GM18909 (cell line): ENCODE measurements around the gene ISLR2.
A peak's percentile ranks its signal among the peaks of the same experiment; 100 is the strongest.
"Not testable (repeated sequence)": the region's sequence is repeated elsewhere in the genome, so short reads cannot be mapped to it uniquely, and the experiment has no call there.

Experiments used
- ATAC-seq: cut with Tn5 transposase; IDR thresholded peaks from one replicate; pipeline ENCODE4 v1.9.1; 2021; ENCODE audit warnings: mild to moderate bottlenecking; ENCODE audit not compliant: unreplicated experiment, poor library complexity

Gene ISLR2

DNA sequence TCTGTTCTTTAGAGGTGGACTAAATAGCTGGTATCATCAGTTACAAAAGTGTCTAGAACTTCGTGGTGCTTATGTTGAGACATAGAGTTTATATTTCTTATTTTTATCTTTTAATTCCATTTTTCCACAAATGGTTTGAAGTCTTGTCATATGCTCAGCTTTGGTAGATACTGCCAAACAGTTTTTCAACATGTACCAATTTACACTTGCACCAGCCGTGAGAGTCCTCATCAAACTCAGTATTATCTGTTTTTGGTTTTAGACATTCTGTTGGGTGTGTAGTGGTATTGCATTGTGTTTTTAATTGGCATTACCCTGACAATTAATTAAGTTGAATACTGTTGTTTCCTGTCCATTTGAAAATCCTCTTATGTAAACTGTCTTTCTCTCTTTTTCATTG, 16.7 kb downstream of the ISLR2 start:
- ATAC-seq = no peak

DNA sequence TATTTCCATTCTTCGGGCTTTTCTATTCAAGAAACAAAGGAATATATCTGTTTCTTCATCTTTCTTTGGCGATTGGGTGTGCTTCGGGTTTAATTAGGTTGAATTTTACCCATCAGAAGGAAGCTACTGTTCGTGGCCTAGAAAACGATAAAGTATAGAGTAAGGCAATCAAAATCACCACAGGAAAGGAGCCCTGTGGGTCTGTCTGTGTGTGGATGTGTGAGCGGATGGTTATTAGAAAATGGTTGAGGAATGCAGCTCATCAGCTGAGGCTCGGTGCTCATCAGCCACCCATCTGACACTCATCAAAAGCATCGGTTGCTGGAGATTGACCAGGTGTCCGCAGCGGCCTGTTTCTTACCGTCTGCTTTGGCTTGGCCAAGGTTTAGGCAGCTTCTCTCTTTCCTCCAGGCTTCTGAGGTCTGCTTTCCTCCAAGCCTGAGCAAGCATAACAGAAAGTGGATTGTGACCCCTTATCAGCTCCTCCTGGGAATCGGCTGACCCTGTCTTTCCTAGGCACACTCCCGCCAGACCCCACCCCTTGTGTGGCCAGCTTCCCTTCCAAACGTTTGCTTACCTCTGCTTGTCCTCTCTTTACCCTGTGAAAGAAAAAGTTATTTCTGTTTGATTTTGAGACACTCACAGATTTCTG, 25.5 kb downstream of the ISLR2 start:
- ATAC-seq = no peak

DNA sequence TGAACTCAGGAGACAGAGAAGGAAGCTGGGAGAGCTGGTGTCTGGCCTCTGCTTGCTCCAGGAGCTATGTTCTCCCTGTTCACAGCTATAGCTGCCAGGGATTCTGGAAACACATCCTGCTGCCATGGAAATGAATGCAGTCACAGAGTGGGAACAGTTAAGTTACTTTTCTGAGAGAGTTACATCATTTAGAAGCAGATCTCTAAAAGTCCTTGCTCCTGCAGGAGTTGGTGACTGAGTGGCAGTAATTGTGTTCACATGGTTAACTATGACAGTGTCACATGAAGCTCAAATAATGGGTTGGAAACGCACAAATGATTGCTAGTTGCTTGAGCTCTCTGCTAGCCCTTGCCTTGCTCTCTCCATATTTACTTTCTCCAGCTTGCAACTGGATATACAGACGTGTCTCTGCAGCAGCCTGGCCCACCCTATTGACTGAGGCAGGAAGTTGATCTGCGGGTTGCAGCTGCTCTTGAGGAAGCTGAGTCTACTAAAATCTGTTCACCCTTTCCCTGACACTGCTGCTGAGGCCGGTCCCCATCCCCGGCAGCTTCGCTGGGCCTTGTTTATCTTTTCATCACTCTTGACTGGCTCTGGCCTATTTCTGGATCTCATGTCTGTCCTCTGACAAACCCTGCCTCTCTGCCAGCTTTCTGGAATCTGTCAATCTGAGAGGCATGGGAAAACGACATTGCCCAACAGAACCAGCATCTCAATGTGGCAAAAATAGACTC, 26.5 kb downstream of the ISLR2 start:
- no peak for ATAC-seq

DNA sequence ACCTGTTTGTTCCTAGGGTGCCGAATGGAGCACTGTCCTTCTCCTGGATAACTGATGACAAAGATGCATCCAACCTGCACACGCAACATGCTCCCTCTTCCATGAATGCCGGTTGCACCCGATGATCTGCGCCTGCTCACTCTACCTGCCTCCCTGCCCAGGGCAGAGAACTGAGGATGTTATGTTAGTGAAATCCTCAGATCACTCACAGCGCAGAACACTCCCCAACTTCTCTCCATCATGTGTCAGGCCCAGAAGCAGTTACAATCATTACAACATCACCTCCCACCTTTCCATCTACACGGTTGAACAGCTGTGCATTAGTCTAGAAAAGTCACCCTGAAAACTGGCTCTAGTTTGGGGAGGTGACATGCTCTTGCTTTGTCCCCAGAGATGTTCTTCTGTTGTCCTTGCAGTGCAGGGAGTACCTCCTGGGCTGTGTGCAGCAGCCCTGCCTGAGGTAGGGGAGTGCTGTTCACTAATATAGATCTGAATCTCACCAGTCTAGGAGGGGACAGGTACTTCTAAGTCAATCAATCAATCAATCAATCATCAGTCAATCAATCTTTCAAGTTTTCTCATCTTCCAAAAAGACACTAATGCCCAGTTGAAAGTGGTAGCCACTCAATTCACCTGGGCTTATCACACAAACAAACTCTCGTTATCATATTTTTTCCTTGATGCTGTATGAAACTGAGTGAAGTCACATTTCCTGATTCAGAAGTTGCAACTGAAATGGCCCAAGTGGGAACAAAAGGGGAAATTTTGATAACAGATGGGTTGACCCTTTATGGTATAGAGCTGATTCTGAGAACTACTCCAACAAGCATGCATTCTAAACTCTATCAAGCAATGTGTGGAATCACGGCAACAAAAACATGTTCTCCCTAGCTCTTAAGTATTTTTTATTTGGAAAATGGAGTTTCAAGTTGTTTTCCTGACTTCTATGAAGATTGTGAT, 27.8 kb downstream of the ISLR2 start:
- ATAC-seq = no peak

DNA sequence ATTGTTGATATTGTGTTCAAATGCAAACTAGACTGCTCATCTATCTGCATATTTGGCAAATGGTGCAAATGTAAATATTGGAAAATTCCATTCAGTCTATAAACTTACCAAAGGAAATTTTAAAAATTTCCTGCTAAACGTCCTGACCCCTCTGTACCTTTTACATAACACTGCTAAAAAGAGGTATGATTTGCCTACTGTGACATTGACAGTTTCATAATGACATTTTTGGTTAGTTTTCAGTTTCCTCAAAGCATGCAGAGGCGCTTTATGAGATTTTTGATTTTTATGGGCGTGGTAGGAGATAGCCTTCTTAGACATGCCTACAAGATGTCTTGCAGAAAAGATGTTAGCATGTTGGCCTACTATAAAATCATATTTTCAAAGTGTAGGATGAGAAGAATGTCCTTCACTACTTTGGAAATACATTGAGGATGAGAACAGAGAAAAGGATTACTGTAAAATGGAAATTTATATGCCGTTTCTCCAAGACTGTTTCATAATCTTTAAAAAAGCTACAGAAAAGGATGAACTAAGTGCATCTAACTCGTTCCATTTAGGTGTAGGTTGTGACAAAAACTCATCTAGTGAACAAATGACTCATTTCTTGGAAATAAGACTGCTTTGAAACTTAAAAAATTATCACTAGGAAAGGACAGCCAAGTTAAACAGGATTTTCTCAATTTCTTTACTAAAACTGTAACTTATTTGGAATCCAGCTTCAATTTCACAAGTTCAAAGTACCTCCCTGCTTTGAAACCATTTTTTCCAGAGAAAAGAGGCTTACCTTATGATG, 28.7 kb downstream of the ISLR2 start:
- peak; percentile 53 for ATAC-seq

DNA sequence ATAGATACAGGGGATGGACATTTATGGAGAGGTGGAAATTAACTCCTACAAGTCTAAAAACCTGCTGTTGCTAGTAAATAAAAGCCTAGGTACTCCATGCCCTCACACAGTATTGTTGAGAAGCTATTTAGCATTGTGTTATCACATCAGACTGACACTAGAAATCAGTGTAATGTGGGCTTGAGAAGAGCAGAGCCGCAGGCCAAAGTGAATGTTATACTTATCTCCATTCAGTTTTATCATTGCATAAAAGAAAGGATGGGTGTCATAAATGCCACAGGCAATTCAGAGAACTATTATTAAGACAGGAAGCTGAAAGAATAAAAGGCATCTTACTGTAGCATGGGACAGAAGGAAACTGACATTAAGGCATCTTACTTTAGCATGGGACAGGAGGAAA, 29.4 kb downstream of the ISLR2 start:
- no peak for ATAC-seq

DNA sequence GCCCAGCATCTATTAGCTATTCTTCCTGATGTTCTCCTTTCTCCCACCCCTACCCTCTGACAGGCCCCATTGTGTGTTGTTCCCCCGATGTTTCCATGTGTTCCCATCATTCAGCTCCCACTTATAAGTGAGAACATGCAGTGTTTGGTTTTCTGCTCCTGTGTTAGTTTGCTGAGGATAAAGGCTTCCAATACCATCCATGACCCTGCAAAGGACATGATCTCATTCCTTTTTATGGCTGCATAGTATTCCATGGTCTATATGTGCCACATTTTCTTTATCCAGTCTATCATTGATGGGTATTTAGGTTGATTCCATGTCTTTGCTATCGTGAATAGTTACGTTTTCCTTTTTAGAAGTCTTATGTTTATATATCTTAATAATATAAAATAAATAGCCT, 30.0 kb downstream of the ISLR2 start:
- ATAC-seq = not testable (repeated sequence)

DNA sequence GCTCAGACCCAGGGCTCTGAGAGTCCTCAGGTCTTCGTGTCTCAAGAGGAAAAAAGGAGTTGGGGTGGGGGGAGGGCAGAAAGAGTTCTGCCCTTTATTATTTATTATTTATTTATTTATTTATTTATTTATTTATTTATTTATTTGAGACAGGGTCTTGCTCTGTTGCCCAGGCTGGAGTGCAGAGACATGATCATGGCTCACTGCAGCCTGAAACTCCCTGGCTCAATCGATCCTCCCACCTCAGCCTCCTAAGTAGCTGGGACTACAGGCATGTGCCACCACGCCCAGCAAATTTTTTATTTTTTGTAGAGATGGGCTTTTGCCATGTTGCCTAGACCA, 31.8 kb downstream of the ISLR2 start:
- ATAC-seq = not testable (repeated sequence)

DNA sequence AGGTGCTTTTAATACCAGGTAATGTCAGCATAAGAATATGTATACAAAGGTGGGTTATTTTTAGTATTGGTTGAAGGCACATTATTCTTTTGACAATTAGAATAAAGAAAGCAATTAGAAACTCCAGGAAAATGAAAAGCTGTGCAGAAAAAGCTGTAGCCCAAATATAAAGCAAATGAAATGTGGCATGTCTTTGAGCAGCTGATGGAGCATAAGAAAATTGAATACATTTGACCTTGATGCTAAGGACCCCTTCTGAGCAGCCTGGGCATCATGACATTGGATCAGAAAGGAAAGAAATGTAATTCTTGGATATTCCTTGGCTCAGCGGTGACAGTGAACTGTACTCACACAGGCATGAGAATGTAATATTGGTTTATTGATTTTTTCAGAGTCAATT, 35.1 kb downstream of the ISLR2 start:
- no peak for ATAC-seq

DNA sequence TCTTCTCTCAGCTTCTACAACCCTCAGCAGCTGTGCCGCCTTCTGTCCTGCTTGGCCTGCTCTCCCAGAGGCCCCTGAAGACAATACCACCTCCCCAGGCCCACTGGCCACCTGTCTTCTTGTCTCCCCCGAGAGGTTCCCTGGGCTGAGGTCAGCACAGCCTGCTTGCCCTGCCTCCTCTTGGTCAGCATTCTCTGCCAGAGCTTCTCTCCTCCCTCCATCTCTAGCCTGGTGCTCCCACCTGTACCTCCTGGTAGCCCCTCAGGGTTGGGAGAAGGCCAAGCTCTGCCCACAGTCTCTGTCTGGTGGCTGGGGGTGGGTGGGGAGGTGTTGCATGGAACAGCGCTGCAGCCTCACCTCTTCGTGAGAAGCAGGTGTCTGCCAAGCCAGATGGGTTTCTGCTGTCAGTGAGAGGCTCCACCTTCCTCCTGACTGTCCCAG, 37.5 kb downstream of the ISLR2 start:
- ATAC-seq = no peak

DNA sequence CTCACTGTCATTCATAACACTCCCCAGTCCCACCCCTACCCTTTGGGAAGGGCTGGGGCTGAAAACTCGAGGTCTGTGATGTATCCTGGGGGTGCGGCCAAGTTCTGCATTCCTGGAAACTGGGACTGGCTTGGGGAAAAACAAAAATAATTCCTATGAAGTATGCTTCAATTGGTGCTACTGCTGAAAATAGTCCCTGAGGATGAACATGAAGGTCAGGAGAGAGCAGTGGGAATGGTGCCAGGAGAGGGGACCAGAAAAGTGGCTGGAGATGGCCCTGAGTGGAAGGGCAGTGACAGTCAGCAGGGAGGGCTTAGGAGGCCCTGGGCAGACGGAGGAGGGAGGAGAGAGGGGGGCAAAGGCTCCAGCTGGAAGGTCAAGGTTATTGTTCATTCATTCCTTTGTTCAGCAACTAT, 38.3 kb downstream of the ISLR2 start:
- no peak for ATAC-seq

DNA sequence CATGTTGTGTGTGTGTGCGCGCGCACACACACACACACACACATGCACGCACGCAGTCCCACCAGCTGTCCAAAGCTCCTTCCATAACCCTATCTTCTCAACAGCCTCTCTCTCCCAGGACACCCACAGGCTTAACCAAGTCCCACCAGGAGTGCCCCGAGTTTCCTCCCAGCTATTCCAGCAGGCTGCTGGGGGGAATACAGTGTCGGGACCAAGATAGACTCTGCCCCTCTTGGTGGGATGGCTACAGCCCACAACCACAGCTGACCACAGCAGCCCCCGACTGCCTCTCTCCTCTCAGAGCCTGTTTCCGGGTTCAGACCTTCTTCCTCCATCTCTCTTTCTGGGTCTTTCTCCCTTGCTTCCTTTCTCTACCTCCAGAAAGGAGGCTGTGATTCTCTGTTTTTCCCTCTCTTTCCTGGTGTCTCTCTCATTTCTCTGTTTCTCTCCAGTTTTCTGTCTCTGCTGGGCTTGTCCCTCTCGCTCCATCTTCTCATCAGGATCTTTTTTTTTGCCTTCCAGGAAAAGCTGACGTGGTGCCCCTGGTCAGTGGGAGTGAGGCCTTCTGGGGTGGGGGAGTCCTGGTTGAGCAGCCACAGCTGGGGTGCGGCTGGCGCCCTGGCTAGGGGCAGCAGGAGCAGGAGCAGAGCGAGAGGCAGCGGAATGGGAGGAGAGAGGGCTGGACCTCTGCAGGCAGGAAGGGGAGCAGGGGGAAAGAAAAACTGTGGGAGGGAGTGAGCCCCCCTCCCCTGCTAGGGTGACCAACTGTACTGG, 39.9 kb downstream of the ISLR2 start:
- no peak for ATAC-seq

DNA sequence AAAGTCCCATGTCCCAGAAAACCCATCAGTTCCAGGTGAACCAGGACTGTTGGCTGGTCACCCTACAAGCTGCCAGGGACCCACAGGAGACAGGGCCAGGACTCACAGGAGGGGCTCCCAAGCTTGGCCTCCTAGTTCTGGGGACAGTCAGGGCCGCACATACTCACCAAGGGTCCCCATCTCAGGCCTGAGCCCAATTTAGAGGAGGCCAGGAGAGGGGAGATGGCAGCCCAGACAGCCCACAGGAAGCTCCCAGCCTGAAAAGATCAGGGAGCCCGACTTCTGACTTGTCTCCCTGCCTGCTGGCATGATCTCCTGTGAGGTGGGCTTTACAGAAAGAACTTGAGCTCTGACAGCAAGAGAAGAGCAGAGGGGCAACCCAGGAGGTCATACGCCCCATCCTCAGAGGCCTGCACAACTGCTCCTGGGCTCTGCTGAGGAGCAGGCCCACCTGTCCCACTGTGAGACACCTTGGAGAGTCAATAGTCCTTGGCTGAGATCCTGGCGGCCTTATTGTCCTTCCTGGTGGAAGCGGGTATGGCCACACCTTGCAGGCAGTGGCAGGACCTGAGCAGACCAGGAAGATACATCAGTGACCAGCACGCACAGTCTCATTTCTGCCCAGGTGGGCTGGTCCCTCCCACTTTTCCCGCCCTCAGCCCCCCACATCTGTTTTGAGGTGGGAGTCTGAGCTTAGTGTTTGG, 40.6 kb downstream of the ISLR2 start:
- no peak for ATAC-seq

DNA sequence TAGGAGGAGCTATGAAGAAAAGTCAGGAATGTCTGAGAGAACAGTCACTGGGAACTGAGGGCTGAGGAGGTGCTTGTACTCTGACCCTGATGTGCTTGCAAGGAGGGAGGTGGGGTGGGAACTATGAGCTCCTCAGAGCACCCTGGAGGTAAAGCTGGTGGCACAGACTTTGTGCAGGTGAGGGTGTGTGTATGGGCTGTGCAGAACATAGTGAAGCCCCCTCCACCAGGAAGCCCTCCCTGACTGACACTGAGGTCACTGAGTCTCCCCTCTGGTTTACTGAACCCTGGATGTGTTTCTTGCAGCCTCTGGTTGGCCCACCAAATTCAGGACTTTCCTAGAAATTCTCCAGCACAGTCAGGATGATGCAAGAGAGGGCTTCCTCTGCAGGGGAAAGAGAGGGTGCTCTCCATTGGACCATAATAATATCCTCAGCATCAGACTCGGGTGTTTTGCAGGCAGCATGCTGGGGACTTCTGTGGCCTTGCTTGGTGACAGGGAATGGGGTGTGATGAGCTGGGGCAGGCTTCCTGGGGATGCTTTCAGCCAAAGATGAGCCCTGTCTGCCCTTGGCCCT, 41.7 kb downstream of the ISLR2 start:
- ATAC-seq = no peak

DNA sequence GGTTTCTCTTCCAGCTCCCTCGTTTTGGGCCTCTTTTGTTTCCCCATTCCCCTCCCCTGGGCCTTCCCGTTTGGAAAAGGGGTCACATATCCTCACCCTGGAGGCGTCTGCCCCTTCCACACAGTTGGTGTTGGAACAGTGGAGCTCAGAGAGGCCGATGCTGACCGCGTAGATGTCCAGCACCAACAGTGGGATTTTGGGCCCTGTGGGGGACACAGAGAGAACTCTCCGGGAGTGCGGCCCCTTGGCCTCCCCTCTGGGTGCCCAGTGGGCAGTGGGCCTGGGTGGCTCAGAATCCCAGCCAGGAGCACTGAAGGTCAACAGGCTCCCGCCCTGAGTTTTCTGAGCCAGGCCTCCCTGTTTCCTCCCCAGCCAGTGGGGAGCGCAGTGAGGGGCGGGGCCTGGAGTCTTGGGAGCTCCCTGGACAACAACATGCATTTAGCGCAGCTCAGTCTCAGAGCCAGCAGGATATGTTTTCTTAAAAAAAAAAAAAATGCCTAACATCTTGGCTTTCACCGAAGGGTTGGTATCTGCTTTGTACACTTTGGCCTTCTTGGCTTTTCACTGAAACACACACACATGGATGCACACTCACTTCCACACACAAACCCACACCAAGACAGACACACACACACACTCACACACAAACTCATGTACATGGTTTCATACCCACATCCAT, 42.5 kb downstream of the ISLR2 start:
- ATAC-seq = no peak

DNA sequence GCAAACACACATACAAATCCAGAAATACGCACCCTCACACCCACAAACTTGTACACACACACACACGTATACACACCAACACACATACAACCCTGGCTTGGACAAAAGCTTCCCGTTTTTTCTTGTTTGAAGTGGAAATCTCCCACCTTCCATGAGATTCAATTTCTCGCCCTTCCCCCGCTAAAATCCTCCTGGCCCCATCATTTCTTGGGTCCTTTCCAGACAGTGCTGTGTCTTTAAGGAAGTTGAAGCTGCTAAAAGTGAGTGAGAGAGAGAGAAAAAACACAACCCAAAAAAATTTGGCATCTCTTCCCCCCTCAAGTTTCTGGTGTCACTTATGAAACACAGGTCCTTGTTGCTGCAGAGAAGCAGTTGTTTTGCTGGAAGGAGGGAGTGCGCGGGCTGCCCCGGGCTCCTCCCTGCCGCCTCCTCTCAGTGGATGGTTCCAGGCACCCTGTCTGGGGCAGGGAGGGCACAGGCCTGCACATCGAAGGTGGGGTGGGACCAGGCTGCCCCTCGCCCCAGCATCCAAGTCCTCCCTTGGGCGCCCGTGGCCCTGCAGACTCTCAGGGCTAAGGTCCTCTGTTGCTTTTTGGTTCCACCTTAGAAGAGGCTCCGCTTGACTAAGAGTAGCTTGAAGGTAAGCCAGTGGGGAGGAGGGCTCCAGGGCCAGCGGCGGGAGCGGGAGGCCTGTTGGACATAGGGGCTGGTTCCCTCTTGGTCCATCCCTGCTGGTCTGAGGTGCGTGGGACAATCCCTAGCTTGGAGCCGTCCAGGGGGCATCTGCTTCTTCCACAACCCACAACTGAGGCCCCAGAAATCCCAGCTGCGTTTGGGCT, 43.2 kb downstream of the ISLR2 start, which contains the start of gene ISLR:
Gene ISLR, plus strand, starts transcription at position 331 of the 839 bp plus-strand sequence. CDS start 1,149 bp downstream, outside the sequence.
- ATAC-seq = no peak
